GM23338 (cell line): ENCODE data around the gene PTPRN2. TPM values are rescaled to one million over a fixed set of nuclear protein-coding genes. Genes with fewer than 3 reads are reported as not detected.

Source experiments
- ATAC-seq: fragments of 200-7000 bp; cut with Tn5 transposase; 3 replicates; pipeline ENCODE4 v1.9.1; 2020
- DNase-seq: peaks from one replicate; pipeline ENCODE4 v3.0.0-alpha.2; 2015; ENCODE audit warnings: low spot score
- H2AFZ ChIP-seq: fragments of 200-600 bp; sonication (generic); 2 replicates; pipeline ENCODE4 v1.8.0; 2016; ENCODE audit warnings: antibody characterized with exemption, mild to moderate bottlenecking, moderate library complexity
- H3F3A ChIP-seq: fragments of 200-600 bp; sonication (generic); replicated peaks from 2 replicates; pipeline ENCODE4 v1.8.0; 2017; ENCODE audit warnings: antibody characterized with exemption, mixed run types, low read depth
- H3K27ac ChIP-seq: fragments of 200-600 bp; sonication (generic); 2 replicates; pipeline ENCODE4 v1.6.1; 2016; ENCODE audit warnings: low read depth
- H3K27me3 ChIP-seq: fragments of 200-600 bp; sonication (generic); 2 replicates; pipeline ENCODE4 v1.8.0; 2016; ENCODE audit warnings: mild to moderate bottlenecking, mixed run types, moderate library complexity; ENCODE audit not compliant: insufficient read depth
- H3K36me3 ChIP-seq: fragments of 200-600 bp; sonication (generic); 2 replicates; pipeline ENCODE4 v1.8.0; 2016; ENCODE audit warnings: mild to moderate bottlenecking; ENCODE audit not compliant: insufficient read depth
- H3K4me1 ChIP-seq: fragments of 200-600 bp; sonication (generic); 2 replicates; pipeline ENCODE4 v1.8.0; 2016; ENCODE audit warnings: mild to moderate bottlenecking, moderate library complexity; ENCODE audit not compliant: insufficient read depth
- H3K4me2 ChIP-seq: fragments of 200-600 bp; sonication (generic); 2 replicates; pipeline ENCODE4 v1.7.1; 2017; ENCODE audit warnings: mixed run types
- H3K4me3 ChIP-seq: fragments of 200-600 bp; sonication (generic); 2 replicates; pipeline ENCODE4 v1.6.1; 2016; ENCODE audit warnings: mixed run types
- H3K79me2 ChIP-seq: fragments of 200-600 bp; sonication (generic); replicated peaks from 2 replicates; pipeline ENCODE4 v1.8.0; 2017; ENCODE audit warnings: mild to moderate bottlenecking; ENCODE audit not compliant: insufficient read depth
- H3K9me2 ChIP-seq: fragments of 200-600 bp; sonication (generic); 2 replicates; pipeline ENCODE4 v1.8.0; 2017; ENCODE audit not compliant: insufficient read depth
- H4K20me1 ChIP-seq: fragments of 200-600 bp; sonication (generic); replicated peaks from 2 replicates; pipeline ENCODE4 v1.8.0; 2017; ENCODE audit warnings: mild to moderate bottlenecking; ENCODE audit not compliant: insufficient read depth
- H3K27ac Mint-ChIP-seq: 2 replicates; pipeline ENCODE4 v1.8.0; 2020; ENCODE audit warnings: inconsistent platforms, mild to moderate bottlenecking, moderate library complexity, mixed read lengths
- H3K27me3 Mint-ChIP-seq: 3 replicates; pipeline ENCODE4 v1.8.0; 2022; ENCODE audit warnings: low read depth, mild to moderate bottlenecking, moderate library complexity, mixed read lengths, inconsistent platforms; ENCODE audit not compliant: insufficient read depth, poor library complexity
- H3K36me3 Mint-ChIP-seq: 3 replicates; pipeline ENCODE4 v1.8.0; 2021; ENCODE audit warnings: low read depth, mild to moderate bottlenecking, inconsistent platforms, moderate library complexity, mixed read lengths
- H3K4me1 Mint-ChIP-seq: 3 replicates; pipeline ENCODE4 v1.8.0; 2020; ENCODE audit warnings: mild to moderate bottlenecking, inconsistent platforms, mixed read lengths
- H3K4me3 Mint-ChIP-seq: 3 replicates; pipeline ENCODE4 v1.8.0; 2021; ENCODE audit warnings: moderate library complexity, mild to moderate bottlenecking, inconsistent platforms, mixed read lengths
- H3K9me3 Mint-ChIP-seq: 3 replicates; pipeline ENCODE4 v1.8.0; 2020; ENCODE audit warnings: moderate library complexity, mild to moderate bottlenecking, inconsistent platforms, mixed read lengths
- CREB1 ChIP-seq: fragments of 250-450 bp; sonication (Bioruptor Pico); IDR thresholded peaks from 2 replicates; pipeline ENCODE4 v1.5.0; 2020; ENCODE audit warnings: low read depth, mild to moderate bottlenecking, moderate library complexity
- EZH2 ChIP-seq: fragments of 200-600 bp; sonication (generic); IDR thresholded peaks from one replicate; pipeline ENCODE4 v1.8.0; 2017; ENCODE audit warnings: antibody characterized with exemption, mild to moderate bottlenecking, low read depth; ENCODE audit not compliant: unreplicated experiment
- EZH2phosphoT487 ChIP-seq: fragments of 200-600 bp; sonication (generic); IDR thresholded peaks from one replicate; pipeline ENCODE4 v1.8.1; 2018; ENCODE audit warnings: antibody characterized with exemption; ENCODE audit not compliant: unreplicated experiment
- JUNB ChIP-seq: IDR thresholded peaks from one replicate; pipeline ENCODE4 v1.6.1; 2016; ENCODE audit warnings: antibody characterized with exemption; ENCODE audit not compliant: unreplicated experiment
- NANOG ChIP-seq: IDR thresholded peaks from 2 replicates; pipeline ENCODE4 v1.6.1; 2016; ENCODE audit warnings: antibody characterized with exemption, borderline replicate concordance
- POLR2AphosphoS5 ChIP-seq: IDR thresholded peaks from 2 replicates; pipeline ENCODE4 v1.6.1; 2016; ENCODE audit warnings: antibody characterized with exemption, low read depth
- ZNF331 ChIP-seq: fragments of 250-450 bp; sonication (Bioruptor Pico); IDR thresholded peaks from 2 replicates; pipeline ENCODE4 v1.5.0; 2020; ENCODE audit warnings: low read depth, mild to moderate bottlenecking, moderate library complexity
- polyA plus RNA-seq: library from polyadenylated mRNA; unstranded; fragments of >200 nt; fragmentation: Nextera tagmentation; extraction: Ambion mirVana; gene quantifications from 2 replicates; pipeline ENCODE4 v1.2.1, GENCODE V29; 2016
- total RNA-seq: library from RNA; depleted of rRNA; stranded (reverse); fragments of >200 nt; shearing (Covaris generic); gene quantifications from 2 replicates; pipeline ENCODE4 v1.2.3, GENCODE V29; 2014
- TF ChIP-seq, protein P1 (sequence below): IDR thresholded peaks from 2 replicates; pipeline ENCODE4 v1.6.1; 2016; ENCODE audit warnings: antibody characterized with exemption
- TF ChIP-seq, protein P2 (sequence below): IDR thresholded peaks from one replicate; pipeline ENCODE4 v1.6.1; 2018; ENCODE audit warnings: antibody characterized with exemption; ENCODE audit not compliant: unreplicated experiment
- TF ChIP-seq, protein P3 (sequence below): fragments of 250-450 bp; sonication (Bioruptor Pico); IDR thresholded peaks from 2 replicates; pipeline ENCODE4 v1.5.0; 2020; ENCODE audit warnings: mild to moderate bottlenecking, moderate library complexity

Gene PTPRN2
- total and polyA plus RNA-seq, 2 experiments from 2014 or later = 0.87 to 4.0 TPM

DNA sequence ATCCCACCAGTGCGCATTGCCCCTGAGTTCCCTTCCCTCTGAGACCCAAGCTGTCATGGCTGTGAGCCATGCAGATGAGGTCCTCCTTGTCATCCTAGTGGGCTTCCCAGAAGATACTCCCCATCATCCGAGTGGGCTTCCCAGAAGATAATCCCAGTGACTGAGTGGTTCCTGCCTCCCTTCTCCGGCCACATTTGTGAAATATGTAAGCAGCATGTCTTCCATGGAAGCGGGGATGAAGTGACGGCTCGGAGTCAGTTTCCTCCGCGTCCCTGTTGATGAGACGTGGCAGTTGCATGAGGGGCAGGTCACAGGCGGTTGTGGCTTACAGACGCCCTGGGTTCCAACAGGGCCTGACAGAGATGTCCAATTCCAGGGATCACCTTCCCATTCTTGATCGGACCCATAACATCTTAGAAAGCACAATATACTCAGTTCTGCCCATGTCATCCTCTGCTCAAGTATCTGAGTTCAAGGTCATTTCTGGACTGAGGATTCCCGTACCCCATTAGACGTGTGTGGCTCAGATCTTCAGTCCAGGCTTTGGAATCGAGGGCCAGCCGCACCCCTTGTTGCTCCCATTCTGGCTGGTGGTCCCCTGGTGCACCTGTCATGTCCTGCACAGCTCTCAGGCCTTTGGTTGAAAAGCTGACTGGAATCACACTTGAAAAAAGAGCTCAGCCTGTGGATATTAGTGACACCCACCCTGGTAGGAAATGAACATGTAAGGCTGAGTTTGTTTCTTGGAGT, 166.9 kb downstream of the PTPRN2 start:
- no peak for ATAC-seq
- no peak overlapping the region for H3K4me3 ChIP-seq
- peaks cover 85% of the 10 kb centered on the region for H3K9me3 Mint-ChIP-seq

More for the DNA sequence above, 166.9 kb downstream of the PTPRN2 start:
- Histone ChIP-seq H3K79me2 (no peaks in the 10 kb centered on the region), H3K9me2 (0 out of 2 replicates have a peak, but pooled peaks cover 2% of the 10 kb centered on the region), H4K20me1 (no peaks in the 10 kb centered on the region), H2AFZ (no peak overlapping the region), H3K36me3 (no peaks in the 10 kb centered on the region), H3K27me3 (no peaks in the 10 kb centered on the region), H3K4me1 (no peaks in the 10 kb centered on the region), H3K27ac (no peak overlapping the region), H3F3A (no peaks in the 10 kb centered on the region), H3K4me2 (no peak overlapping the region)
- peaks cover 40% of the 10 kb centered on the region for H3K36me3 Mint-ChIP-seq
- no peaks in the 10 kb centered on the region for H3K4me1 Mint-ChIP-seq
- H3K27ac Mint-ChIP-seq = no peak overlapping the region
- DNase-seq = no peak
- H3K27me3 Mint-ChIP-seq = peaks cover 6% of the 10 kb centered on the region
- TF ChIP-seq ZNF331 (CRISPR knock-in tag) (no peak), NANOG (no peak), CREB1 (CRISPR knock-in tag) (no peak), POLR2AphosphoS5 (no peak), JUNB (no peak), EZH2phosphoT487 (no peak), EZH2 (no peak)
- TF ChIP-seq, protein P1, sequence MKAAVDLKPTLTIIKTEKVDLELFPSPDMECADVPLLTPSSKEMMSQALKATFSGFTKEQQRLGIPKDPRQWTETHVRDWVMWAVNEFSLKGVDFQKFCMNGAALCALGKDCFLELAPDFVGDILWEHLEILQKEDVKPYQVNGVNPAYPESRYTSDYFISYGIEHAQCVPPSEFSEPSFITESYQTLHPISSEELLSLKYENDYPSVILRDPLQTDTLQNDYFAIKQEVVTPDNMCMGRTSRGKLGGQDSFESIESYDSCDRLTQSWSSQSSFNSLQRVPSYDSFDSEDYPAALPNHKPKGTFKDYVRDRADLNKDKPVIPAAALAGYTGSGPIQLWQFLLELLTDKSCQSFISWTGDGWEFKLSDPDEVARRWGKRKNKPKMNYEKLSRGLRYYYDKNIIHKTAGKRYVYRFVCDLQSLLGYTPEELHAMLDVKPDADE = no peak
- TF ChIP-seq, protein P2, sequence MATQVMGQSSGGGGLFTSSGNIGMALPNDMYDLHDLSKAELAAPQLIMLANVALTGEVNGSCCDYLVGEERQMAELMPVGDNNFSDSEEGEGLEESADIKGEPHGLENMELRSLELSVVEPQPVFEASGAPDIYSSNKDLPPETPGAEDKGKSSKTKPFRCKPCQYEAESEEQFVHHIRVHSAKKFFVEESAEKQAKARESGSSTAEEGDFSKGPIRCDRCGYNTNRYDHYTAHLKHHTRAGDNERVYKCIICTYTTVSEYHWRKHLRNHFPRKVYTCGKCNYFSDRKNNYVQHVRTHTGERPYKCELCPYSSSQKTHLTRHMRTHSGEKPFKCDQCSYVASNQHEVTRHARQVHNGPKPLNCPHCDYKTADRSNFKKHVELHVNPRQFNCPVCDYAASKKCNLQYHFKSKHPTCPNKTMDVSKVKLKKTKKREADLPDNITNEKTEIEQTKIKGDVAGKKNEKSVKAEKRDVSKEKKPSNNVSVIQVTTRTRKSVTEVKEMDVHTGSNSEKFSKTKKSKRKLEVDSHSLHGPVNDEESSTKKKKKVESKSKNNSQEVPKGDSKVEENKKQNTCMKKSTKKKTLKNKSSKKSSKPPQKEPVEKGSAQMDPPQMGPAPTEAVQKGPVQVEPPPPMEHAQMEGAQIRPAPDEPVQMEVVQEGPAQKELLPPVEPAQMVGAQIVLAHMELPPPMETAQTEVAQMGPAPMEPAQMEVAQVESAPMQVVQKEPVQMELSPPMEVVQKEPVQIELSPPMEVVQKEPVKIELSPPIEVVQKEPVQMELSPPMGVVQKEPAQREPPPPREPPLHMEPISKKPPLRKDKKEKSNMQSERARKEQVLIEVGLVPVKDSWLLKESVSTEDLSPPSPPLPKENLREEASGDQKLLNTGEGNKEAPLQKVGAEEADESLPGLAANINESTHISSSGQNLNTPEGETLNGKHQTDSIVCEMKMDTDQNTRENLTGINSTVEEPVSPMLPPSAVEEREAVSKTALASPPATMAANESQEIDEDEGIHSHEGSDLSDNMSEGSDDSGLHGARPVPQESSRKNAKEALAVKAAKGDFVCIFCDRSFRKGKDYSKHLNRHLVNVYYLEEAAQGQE = no peak
- TF ChIP-seq, protein P3, sequence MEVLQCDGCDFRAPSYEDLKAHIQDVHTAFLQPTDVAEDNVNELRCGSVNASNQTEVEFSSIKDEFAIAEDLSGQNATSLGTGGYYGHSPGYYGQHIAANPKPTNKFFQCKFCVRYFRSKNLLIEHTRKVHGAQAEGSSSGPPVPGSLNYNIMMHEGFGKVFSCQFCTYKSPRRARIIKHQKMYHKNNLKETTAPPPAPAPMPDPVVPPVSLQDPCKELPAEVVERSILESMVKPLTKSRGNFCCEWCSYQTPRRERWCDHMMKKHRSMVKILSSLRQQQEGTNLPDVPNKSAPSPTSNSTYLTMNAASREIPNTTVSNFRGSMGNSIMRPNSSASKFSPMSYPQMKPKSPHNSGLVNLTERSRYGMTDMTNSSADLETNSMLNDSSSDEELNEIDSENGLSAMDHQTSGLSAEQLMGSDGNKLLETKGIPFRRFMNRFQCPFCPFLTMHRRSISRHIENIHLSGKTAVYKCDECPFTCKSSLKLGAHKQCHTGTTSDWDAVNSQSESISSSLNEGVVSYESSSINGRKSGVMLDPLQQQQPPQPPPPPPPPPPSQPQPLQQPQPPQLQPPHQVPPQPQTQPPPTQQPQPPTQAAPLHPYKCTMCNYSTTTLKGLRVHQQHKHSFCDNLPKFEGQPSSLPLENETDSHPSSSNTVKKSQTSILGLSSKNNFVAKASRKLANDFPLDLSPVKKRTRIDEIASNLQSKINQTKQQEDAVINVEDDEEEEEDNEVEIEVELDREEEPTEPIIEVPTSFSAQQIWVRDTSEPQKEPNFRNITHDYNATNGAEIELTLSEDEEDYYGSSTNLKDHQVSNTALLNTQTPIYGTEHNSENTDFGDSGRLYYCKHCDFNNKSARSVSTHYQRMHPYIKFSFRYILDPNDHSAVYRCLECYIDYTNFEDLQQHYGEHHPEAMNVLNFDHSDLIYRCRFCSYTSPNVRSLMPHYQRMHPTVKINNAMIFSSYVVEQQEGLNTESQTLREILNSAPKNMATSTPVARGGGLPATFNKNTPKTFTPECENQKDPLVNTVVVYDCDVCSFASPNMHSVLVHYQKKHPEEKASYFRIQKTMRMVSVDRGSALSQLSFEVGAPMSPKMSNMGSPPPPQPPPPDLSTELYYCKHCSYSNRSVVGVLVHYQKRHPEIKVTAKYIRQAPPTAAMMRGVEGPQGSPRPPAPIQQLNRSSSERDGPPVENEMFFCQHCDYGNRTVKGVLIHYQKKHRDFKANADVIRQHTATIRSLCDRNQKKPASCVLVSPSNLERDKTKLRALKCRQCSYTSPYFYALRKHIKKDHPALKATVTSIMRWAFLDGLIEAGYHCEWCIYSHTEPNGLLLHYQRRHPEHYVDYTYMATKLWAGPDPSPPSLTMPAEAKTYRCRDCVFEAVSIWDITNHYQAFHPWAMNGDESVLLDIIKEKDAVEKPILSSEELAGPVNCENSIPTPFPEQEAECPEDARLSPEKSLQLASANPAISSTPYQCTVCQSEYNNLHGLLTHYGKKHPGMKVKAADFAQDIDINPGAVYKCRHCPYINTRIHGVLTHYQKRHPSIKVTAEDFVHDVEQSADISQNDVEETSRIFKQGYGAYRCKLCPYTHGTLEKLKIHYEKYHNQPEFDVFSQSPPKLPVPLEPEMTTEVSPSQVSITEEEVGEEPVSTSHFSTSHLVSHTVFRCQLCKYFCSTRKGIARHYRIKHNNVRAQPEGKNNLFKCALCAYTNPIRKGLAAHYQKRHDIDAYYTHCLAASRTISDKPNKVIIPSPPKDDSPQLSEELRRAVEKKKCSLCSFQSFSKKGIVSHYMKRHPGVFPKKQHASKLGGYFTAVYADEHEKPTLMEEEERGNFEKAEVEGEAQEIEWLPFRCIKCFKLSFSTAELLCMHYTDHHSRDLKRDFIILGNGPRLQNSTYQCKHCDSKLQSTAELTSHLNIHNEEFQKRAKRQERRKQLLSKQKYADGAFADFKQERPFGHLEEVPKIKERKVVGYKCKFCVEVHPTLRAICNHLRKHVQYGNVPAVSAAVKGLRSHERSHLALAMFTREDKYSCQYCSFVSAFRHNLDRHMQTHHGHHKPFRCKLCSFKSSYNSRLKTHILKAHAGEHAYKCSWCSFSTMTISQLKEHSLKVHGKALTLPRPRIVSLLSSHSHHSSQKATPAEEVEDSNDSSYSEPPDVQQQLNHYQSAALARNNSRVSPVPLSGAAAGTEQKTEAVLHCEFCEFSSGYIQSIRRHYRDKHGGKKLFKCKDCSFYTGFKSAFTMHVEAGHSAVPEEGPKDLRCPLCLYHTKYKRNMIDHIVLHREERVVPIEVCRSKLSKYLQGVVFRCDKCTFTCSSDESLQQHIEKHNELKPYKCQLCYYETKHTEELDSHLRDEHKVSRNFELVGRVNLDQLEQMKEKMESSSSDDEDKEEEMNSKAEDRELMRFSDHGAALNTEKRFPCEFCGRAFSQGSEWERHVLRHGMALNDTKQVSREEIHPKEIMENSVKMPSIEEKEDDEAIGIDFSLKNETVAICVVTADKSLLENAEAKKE (CRISPR knock-in tag) = no peak
- no peak overlapping the region for H3K4me3 Mint-ChIP-seq
